HG03439 (cell line): Measurements from ENCODE around the gene NCR2.

Experiments
- ATAC-seq: cut with Tn5 transposase; IDR thresholded peaks from one replicate; pipeline ENCODE4 v1.9.1; 2021; ENCODE audit warnings: mild to moderate bottlenecking, moderate library complexity; ENCODE audit not compliant: unreplicated experiment

NCR2 gene

DNA sequence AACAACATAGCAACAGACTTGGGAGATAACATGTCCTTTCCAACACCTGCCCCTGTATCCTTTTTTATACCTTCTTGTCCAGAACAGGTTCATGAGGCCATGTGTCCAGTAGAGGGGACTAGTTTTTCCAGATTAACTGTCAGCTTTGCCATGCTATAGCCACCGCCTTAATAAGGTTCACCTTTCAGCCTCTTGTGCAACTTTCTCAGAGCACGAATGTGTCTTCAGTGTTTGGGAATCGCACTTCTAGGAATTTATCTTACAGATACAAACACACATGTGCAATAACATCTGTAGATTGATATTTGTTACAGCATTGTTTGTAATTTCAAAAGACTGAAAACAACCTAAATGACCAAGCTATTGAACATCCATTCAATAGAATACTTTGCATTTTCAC, 21.4 kb downstream of the NCR2 start:
- no peak for ATAC-seq

DNA sequence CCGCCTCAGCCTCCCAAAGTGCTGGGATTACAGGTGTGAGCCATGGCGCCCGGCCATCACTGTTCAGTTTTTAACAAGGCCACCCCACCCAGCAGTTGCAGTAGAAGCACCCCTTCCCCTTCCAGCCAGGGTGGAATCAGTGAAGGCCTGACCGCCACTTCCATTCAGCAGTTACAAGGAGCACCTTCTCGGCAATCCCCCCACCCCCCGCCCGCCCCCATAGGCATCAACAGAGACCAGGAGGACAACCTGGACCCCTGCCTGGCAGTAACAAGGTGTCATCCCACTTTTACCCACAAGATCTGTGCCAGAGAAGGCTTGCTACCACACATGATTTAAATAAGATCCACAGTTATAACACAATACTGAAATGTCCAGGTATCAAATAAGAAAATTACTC, 23.1 kb downstream of the NCR2 start:
- no peak for ATAC-seq

DNA sequence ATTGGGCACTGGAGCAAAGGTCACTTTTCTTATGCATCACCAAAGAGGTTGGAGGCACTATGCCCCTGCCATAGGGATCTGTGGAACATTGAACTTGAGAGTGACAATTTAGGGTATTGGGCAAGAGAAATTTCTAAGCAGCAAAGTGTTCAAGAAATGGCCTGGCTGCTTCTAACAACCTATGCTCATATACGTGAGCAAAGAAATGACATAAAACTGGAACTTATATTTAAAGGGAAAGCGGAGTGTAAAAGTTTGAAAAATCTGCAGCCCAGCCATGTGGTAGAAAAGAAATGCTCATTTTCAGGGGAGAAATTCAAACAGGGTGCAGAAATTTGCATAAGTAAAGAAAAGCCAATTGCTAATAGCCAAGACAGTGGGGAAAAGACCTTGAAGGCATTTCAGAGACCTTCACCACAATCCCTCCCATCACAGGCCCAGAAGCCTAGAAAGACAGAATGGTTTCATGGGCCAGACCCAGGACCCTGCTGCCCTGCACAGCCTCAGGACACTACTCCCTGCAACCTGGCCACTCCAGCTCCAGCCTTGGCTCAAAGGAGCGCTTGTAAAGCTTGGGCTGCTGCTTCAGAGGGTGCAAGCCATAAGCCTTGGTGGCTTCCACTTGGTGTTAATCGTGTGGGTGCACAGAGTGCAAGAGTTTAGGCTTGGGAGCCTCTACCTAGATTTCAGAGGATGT, 24.4 kb downstream of the NCR2 start:
- no peak for ATAC-seq

DNA sequence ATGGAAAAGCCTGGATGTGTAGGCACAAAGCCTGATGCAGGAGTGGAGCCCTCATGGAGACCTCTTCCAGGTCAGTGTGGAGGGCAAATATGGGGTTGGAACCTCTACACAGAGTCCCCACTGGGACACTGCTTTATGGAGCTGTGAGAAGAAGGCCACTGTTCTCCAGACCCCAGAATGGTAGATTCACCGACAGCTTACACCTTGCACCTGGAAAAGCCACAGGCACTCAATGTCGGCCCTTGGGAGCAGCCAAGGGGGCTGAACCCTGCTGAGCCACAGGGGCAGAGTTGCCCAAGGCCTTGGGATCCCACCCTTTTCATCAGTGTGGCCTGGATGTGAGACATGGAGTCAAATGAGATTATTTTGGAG, 24.9 kb downstream of the NCR2 start:
- no peak for ATAC-seq

GRCh38 chr6:41366150-41366549, 30.7 kb downstream of the NCR2 start:
- ATAC-seq, result no peak

DNA sequence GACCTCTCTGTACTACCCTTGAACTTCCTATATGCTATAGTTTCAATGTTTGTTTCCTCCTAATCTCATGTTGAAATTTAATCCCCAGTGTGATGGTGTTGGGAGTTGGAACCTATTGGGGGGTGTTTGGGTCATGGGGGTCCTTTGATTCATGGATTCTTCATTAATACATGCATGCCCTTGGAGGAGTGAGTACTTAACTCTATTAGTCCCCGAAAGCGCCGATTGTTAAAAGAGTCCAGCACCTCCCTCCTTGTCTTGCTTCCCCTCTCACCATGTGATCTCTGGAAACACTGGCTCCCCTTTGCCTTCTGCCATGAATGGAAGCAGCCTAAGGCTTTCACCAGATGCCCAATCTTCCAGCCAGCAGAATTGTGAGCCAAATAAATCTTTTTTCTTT, 31.7 kb downstream of the NCR2 start:
- no peak for ATAC-seq

GRCh38 chr6:41367700-41368099, 32.3 kb downstream of the NCR2 start:
- no peak for ATAC-seq

GRCh38 chr6:41370488-41371111, 35.2 kb downstream of the NCR2 start:
- ATAC-seq, result no peak

DNA sequence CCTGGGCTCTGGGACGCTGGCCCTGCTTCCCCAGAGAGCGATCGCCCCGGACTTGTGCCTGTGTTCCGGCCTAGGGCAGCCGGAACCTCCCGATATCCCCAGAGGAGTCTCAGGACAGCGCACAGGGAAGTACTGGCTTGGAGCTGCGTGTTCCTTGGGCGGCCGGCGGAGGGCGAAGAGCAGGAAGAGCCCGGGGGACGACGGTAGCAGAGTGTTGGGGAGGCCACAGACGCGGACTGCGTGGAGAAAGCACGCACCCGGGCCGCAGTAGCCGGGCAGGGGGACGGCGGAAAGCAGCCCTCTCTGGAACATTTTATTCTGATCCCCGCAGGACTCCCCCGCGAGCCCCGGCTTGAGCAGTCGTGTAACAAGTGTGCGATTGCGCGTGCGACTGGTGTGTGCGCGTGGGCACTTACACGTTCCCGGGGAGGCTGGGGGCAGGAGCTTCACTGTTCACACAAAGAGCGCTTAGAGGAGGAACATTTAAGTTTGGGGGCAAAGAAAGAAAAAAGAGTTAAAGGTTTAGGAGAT, 36.1 kb downstream of the NCR2 start:
- no peak for ATAC-seq

DNA sequence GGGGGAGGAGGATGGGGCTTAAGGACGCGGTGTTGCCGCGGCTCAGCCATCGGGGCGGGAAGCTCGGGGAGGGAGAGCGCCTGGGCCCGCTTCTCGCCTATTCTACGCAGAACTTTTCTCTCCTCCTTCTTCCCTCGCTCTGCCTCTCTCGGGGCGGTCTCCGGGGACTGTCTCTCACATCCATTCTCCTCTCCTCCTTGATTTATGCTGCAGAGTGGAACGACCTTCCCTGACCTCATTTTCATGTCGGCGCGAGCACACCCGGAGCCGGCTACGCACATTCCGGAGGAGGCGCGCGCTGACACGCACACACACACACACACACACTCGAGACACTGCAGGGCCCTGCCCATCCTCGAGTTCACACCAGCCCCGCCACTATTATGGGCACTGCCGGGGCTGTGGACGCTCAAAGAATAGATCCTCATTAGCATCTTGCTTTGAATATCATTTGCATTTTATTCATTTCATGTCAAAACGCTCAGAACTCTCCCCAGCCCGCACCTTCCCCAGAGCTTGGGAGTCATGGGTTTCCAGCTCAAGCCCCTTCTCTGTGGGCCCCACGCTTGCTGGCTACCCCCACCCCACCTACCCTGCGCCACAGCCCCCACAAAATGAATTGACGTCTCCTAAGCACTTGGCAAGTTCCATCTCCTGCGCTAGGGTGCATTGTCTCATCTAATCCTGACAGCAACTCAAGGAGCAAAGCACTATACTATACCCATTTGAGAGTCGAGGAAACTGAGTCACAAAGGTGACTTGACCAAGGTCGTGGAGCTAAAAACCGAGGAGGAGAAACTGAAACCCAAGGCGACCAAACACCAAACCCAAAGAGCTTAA, 36.8 kb downstream of the NCR2 start:
- ATAC-seq, result no peak

DNA sequence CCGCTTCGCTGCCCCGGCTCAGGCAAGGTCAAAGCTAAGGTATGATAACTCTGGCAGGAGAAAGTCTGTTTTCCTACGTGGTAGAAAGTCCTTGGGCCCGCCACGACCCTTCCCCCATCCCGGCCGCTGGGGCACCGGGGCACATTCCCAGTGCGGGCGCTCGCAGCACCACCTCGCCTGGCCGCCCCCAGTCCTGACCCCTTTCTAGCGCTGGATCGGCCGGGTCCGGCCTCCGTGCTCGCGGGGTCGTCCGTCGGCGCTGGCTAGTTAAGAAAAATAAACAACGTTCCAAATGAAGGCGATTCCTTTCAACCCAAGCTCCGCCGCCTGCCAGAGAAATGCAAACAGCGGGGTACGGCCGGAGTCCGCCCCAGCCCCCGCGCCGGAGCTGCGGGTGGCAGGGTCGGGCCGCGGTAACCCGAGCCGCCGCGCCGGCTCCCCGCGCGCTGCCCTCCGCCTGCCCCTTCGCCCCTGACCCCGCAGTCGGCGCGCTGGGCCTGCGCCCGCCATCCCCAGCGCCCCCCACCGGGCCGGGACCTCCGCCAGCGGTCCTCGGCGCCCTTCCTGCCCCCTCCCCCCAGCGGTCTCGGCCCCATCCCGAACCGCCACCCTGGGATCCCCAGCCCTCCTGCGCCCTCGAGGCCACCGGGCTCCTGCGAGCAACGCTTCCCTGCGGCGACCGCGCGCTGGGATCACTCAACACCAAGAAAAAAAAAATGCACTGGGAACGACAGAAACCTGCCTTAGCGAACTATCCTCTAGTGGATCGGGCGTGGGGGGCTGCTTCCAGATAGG, 37.6 kb downstream of the NCR2 start:
- no peak for ATAC-seq

DNA sequence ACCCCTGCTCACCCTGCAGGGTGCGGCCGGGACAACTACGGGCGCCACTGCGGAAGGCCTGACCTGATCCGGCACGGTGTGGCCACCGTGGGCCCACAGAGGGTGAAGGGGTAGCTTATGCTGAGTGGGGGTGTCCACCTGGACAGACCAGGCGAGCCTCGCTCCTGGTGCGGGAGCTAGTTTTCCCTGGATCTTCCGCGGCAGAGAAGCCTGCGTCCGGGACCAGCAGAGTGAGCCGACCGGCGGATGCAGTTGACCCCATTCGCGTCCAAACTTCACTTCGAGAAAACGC, 38.2 kb downstream of the NCR2 start:
- no peak for ATAC-seq

- no peak for ATAC-seq
Measured at GRCh38 chr6:41373919-41374617, 38.7 kb downstream of the NCR2 start.

DNA sequence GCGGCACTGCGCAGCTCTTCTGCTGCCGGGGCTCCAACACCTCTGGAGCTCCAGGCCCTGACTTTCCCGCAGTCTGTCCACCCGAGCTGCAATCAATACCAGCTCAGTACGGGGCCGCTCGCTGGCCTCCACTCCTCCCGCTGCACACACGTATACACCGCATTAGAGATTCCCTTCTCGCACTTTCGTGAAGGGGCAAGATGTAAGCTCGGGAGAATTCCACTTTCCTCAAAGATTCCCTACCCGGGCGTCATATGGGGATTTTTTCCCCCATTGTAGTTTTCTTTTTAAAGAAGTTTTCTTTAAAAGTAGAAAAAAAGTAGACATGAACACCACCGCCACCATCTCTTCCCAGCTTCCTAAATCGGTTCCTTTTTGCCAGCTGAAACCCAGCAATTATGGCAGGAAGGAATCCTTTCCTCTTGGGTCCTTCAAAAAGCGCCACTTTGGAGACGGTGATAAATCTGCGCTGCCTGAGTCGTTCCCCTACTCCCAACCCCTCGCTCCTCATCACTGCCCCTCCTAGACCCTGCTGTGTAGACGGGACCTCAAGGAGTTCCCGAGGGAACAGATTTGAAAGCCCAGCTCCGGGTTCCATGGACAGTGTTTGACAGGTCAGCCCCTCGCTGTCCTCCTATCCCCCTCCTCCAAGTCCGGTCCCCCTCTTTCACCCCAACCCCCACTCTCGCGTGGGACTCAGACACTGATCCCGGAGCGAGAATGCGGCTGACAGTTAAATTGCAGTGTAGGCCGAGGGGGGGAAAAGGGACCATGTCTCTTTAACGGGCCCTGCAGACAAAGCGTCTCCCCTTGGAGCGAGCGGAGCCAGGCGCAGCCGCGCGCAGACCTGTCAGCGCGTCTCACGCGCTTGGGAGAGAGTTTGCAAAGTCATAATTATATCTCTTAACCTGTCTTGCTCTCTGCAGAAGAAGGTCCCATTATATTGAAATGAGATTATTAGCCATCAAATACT, 39.5 kb downstream of the NCR2 start:
- ATAC-seq, result no peak

DNA sequence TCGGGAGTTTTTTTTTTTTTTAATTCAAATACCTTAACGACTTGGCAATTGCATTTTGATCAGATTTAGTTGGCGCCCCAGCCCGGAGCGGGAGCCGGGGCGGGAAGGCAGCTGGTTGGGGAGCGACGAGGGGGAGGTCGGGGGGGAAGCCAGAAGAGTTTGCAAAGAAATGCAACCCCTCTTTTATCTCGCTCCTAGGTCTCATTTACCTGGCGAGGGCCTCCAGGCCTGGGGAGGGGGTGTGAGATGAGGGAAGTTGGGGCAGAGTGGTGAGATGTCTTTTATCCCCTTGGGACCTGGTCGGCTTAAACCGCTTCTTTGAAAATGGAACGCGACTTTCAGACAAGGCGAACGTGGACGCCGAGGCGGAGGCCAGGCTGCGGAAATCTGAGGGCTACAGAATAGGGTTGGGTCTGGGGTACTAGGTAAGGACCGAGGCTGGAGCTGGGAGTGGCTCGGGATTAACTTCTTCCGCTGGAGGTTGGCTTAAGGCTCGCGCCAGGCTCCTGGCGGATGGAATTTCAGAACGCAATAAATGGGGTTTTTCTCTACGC, 40.3 kb downstream of the NCR2 start:
- no peak for ATAC-seq

- ATAC-seq, result no peak
Measured at GRCh38 chr6:41376176-41376575, 40.8 kb downstream of the NCR2 start.

DNA sequence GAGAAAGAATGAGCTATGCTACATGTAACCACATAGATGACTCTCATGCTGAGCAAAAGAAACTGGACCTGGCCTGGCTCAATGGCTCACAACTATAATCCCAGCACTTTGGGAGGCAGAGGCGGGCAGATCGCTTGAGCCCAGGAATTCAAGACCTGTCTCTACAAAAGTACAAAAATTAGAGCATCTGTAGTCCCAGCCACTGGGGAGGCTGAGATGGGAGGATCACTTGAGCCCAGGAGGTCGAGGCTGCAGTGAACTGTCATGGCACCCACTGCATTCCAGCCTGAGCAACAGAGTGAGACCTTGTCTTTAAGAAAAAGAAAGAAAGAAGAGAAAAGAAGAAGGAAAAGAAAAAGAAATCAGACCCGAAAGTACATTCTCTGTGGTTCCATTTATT, 41.7 kb downstream of the NCR2 start:
- no peak for ATAC-seq

DNA sequence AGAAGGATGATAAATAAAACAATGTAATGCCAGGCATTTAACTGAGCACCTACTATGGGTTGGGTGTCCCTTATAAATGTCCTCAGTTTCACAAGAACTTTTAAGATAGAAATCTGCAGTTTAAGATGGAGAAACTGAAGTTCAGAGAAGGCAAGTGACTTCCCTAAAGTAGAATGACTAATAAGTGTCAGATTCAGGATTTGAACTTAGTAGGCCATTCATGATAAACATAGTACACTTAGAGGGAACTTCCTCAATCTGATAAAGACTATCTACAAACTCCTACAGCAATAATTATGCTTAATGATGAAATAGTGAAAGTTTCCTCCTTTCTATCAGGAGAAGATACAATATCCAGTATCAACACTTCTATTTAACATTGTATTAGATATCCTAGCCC, 43.9 kb downstream of the NCR2 start:
- ATAC-seq, result no peak

GRCh38 chr6:41386594-41386993, 51.2 kb downstream of the NCR2 start:
- ATAC-seq, result no peak
